ENCODE results near the gene SSX7.
"Not testable (repeated sequence)": the region's sequence is repeated elsewhere in the genome, so short reads cannot be mapped to it uniquely, and the experiment has no call there.

The SSX7 gene, protein sequence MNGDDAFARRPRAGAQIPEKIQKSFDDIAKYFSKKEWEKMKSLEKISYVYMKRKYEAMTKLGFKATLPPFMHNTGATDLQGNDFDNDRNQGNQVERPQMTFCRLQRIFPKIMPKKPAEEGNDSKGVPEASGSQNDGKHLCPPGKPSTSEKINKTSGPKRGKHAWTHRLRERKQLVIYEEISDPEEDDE

DNA sequence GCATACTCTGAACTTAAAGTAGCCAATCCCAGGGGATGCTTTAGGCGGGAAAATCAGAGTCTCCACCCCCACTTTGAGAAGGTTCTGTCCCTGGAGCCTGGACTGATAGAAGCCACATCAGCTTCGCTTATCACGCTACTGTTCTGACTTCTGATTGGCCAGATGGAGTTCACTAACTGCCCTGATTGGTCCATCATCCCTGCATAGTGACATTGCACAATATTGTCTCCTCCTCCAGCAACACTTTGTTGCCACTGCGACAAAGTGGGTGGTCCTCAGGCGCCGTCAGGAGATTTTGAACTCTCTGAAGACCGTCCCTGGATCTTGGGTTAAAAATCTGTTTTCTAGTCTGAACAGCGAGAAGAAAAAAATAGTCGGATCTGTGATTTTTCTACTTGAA is at the start of gene SSX7:
TSS of gene SSX7 (minus strand) at position 101 of the 400 bp plus-strand sequence. CDS start 1,428 bp downstream, outside the sequence.
- not testable (repeated sequence) for DNase-seq (ENCODE audit: low read depth in 2 of 2)

DNA sequence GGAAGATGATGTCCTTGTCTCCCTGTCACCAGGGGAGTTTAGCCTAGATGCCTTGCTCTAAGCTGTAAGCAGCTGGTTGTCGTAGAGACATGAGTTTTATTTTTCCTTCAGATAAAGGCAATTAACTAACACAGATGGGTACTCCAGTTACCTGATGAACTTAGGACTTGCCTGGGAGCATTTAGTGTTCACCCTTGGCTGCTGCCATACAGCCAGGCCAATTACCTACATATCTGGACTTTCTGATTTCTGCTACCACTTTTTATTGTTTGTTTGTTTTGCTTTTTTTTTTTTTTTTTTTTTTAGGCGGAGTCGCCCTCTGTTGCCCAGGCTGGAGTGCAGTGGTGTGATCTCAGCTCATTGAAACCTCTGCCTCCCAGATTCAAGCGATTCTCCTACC is 37.3 kb upstream of the SSX7 start:
- DNase-seq (ENCODE audit: low read depth in 2 of 2), result not testable (repeated sequence)

DNA sequence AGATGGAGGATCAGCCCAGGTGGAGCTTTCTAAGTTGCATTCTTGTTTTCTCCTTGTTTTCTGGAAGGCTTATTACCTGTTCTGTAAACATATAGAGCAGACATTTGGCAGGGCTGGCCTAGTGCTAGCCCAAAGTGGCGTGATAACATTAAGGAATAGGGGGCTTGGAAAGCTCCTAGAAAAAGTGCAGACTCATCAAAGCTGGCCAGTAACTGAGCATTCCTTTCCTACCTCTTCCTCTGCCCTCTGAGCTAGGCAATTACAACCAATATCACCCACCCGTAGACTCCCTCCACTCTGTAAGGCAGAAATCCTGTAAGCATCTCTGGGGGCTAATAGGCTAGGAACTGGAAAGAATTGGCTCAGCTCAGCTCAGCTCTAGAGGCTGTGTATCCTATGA is 7.5 kb upstream of the SSX7 start:
- DNase-seq (ENCODE audit: low read depth in 2 of 2), result not testable (repeated sequence)

DNA sequence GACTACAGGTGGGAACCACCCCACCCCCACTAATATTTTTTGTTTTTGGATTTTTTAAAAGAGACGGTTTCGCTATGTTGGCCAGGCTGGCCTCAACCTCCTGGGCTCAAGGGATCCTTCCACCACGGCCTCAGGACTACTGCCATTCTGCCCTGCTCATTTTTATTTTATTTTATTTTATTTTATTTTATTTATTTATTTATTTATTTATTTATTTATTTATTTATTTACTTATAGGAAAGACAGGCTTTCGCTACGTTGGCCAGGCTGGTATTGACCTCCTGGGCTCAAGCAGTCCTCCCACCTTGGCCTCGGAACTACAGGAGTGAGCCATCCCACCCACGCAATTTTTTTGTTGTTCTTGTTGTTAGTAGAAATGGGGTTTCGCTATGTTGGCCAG is 775 bp upstream of the SSX7 start:
- DNase-seq (ENCODE audit: low read depth in 2 of 2), result not testable (repeated sequence)

DNA sequence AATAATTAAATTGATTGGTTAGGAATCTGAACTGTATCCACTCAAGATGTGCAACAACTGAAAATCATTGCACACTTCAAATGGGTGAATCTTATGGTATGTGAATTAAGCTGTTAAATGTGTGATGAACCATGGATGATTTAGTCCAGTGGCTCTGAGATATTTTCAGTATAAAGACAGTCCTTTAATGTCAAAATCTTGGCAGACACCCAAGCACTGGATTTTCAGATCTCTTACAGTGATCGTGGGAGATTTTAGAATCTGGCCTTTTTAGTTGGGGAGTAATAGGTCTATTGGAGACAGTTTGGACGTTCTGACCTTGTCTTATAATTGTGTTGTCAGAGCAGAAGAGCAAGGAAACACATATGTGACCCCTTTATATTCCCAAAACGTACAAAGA is 4.0 kb downstream of the SSX7 start:
- not testable (repeated sequence) for DNase-seq (ENCODE audit: low read depth in 2 of 2)

DNA sequence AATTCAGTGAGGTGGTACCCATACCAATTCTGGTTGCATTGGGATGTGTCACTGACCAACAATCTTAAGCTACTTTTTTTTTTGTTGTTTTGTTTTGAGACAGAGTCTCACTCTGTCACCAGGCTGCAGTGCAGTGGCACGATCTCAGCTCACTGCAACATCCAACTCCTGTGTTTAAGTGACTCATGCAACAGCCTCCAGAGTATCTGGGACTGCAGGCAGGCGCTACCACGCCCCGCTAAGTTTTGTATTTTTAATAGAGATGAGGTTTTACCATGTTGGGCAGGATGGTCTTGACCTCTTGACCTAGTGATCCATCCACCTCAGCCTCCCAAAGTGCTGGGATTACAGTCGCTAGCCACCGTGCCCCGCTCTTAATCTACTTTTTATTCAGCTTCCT is 5.7 kb downstream of the SSX7 start:
- DNase-seq (ENCODE audit: low read depth in 2 of 2), result not testable (repeated sequence)

DNA sequence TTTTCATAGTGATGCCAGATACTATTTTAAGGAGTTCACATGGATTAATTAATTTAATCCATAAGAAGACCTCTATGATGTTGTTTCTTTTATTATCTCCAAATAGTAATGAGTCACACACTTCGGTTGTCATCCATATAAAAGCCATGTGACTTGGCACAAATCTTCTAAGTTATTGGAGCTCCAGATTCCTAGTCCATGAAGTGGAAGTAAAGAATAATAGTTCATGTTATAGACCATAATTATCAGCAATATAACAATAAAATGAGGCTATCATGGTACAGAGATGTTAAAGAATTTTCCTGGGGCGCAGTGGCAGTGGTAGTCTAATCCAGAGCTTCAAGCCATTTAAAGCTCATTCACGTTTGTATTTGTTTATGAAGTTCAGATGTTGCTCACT is 26.2 kb downstream of the SSX7 start:
- not testable (repeated sequence) for DNase-seq (ENCODE audit: low read depth in 2 of 2)

DNA sequence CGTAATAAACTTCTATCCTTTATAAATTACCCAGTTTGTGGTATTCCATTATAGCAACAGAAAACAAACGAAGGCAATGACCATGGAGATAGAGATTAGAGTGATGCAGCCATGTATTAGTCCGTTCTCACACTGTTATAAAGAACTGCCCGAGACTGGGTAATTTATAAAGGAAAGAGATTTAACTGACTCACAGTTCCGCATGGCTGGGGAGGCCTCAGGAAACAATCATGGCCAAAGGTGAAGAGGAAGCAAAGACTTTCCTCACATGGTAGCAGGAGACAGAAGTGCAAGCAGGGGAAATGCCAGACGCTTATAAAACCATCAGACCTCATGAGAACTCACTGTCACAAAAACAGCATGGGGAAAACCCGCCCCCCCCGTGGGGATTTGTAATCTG is 34.0 kb downstream of the SSX7 start:
- not testable (repeated sequence) for DNase-seq (ENCODE audit: low read depth in 2 of 2)

DNA sequence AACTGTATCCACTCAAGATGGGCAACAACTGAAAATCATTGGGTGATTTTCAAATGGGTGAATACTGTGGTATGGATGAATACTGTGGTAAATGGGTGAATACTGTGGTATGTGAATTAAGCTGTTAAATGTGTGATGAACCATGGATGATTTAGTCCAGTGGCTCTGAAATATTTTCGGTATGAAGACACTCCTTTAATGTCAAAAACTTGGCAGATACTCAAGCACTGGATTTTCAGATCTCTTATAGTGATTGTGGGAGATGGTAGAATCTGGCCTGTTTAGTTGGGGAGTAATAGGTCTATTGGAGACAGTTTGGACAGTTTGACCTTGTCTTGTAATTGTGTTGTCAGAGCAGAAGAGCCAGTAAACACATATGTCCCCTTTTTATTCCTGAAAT is 45.7 kb downstream of the SSX7 start:
- DNase-seq (ENCODE audit: low read depth in 2 of 2), result no peak

DNA sequence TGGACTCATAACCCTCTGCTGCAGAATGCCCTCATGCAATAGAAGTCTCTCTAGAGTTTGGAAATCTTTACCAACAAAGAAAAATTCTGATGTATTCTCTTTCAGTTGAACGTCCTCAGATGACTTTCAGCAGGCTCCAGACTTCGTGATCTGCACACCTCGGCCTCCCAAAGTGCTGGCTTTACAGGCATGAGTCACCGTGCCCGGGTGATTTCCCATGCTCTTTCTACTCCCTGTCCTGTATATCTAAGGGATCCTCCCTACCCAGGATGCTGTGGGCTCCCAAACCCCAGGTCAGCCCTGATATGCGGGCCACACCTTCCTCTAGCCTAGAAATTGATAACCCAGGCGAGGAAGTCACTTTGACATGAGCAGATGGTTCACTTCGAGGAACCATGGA is 51.5 kb downstream of the SSX7 start:
- not testable (repeated sequence) for DNase-seq (ENCODE audit: low read depth in 2 of 2)

DNA sequence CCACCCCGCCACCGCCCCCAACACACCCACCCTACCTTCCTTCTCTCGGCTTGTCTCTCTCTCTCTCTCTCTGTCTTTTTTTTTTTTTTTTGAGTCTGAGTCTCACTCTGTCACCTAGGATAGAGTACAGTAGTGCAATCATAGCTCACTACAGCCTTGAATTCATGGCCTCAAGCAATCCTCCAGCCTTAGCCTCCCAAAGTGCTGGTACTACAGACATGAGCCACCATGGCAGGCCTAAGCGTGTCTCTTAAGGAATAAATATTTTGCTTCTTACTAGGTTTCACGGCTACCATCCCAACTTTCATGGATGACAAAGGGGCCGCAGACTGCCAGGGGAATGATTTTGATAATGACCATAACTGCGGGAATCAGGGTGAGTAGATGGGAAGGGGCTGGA is 55.8 kb downstream of the SSX7 start:
- DNase-seq (ENCODE audit: low read depth in 2 of 2), result no peak

DNA sequence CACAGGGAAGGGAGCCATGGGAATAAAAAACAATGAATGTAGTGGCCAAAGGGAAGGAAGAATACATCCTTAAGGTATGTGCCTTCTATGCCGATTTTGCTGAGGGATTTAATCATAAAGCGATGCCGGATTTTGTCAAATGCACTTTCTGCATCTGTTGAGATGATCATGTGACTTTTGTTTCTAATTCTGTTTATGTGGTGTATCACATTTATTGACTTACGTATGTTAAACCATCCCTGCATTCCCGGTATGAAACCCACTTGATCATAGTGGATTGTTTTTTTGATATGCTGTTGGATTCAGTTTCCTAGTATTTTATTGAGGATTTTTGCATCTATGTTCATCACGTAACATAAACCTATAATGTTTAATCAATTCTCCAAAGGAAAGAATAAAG is 60.0 kb downstream of the SSX7 start:
- DNase-seq (ENCODE audit: low read depth in 2 of 2), result no peak

All from activated CD8-positive, alpha-beta memory T cell treated with anti-CD3 and anti-CD28 coated beads for 4 hours (primary cell).